ENCODE measurements around the gene ROBO2. TPM values are rescaled to one million over a fixed set of nuclear protein-coding genes. Genes with fewer than 3 reads are reported as not detected.

Gene ROBO2
- polyA plus RNA-seq, 1 of the 3 experiments (the other 2 are of a cell fraction) = not detected

GRCh38 chr3:77071809-77072208 is 31.9 kb downstream of the ROBO2 start:
- H3K27ac ChIP-seq (ENCODE audit: low read depth in 2 of 2, low read length in 1 of 2) = no peak overlapping the region
- WGBS (ENCODE audit: low lambda C conversion rate) = 77% methylated on average over 11 of the region's 11 CpGs
- H3K9me3 ChIP-seq = no peaks in the 10 kb centered on the region
- H3K9ac ChIP-seq = no peak overlapping the region
- peaks cover 0 to 4% of the 10 kb centered on the region in 2 experiments; a peak in 2 of 4 replicates for H3K4me1 ChIP-seq (ENCODE audit: control insufficient read depth in 1 of 2, insufficient read depth in 2 of 2, low read depth in 1 of 2, low read length in 1 of 2)
- no peak overlapping the region for H3K4me2 ChIP-seq
- DNase-seq = no peak
- H3K4me3 ChIP-seq (ENCODE audit: low read depth in 2 of 2, low read length in 1 of 2) = no peak overlapping the region
- no peaks in the 10 kb centered on the region for H3F3A ChIP-seq (replicated peaks; ENCODE audit: insufficient read depth)
- no peaks in the 10 kb centered on the region for H3K36me3 ChIP-seq (replicated peaks in 1 of 2; ENCODE audit: control insufficient read depth in 1 of 2, insufficient read depth in 2 of 2, low read length in 1 of 2)
- no peaks in the 10 kb centered on the region for H4K20me1 ChIP-seq (ENCODE audit: insufficient read depth)
- H2AFZ ChIP-seq (ENCODE audit: low read depth) = no peak overlapping the region
- no peaks in the 10 kb centered on the region for H3K79me2 ChIP-seq (ENCODE audit: insufficient read depth)
- ChIA-PET POLR2A (no interaction called here), CTCF (interaction anchor here (1.3 kb wide), 1 partner anchor 30 kb away, joined by 3 read pairs; no protein-coding TSS in a partner anchor)
- no peaks in the 10 kb centered on the region for H3K9me2 ChIP-seq
- H3K27me3 ChIP-seq (ENCODE audit: insufficient read depth) = no peaks in the 10 kb centered on the region
- no peak for TF ChIP-seq MXI1 (IDR thresholded peaks at IDR 0.05; ENCODE audit: low read depth, low read length)
- no peak for TF ChIP-seq EZH2phosphoT487 (IDR thresholded peaks at IDR 0.05; ENCODE audit: borderline replicate concordance, low read depth)
- TF ChIP-seq EP300 (IDR thresholded peaks at IDR 0.05; ENCODE audit: borderline replicate concordance in 1 of 2, low read depth in 1 of 2, low read length in 1 of 2) = no peak
- TF ChIP-seq USF2 (IDR thresholded peaks at IDR 0.05; ENCODE audit: borderline replicate concordance, low read depth, low read length) = no peak
- no peak for TF ChIP-seq USF1 (IDR thresholded peaks at IDR 0.05; ENCODE audit: borderline replicate concordance, low read depth)
- TF ChIP-seq, protein P1, sequence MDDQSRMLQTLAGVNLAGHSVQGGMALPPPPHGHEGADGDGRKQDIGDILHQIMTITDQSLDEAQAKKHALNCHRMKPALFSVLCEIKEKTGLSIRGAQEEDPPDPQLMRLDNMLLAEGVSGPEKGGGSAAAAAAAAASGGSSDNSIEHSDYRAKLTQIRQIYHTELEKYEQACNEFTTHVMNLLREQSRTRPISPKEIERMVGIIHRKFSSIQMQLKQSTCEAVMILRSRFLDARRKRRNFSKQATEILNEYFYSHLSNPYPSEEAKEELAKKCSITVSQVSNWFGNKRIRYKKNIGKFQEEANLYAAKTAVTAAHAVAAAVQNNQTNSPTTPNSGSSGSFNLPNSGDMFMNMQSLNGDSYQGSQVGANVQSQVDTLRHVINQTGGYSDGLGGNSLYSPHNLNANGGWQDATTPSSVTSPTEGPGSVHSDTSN (IDR thresholded peaks at IDR 0.05) = no peak
- TF ChIP-seq NFIC (IDR thresholded peaks at IDR 0.05; ENCODE audit: borderline replicate concordance) = no peak
- no peak for TF ChIP-seq TAF1 (IDR thresholded peaks at IDR 0.05; ENCODE audit: borderline replicate concordance, low read depth, low read length)
- no peak for TF ChIP-seq RCOR1 (IDR thresholded peaks at IDR 0.05; ENCODE audit: low read length)
- TF ChIP-seq, protein P2, sequence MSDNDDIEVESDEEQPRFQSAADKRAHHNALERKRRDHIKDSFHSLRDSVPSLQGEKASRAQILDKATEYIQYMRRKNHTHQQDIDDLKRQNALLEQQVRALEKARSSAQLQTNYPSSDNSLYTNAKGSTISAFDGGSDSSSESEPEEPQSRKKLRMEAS (IDR thresholded peaks at IDR 0.05; ENCODE audit: low read depth) = no peak
- TF ChIP-seq POLR2AphosphoS5 (IDR thresholded peaks at IDR 0.05; ENCODE audit: low read depth, low read length) = no peak
- no peak for TF ChIP-seq CHD2 (IDR thresholded peaks at IDR 0.05; ENCODE audit: low read length, partially characterized antibody)

DNA sequence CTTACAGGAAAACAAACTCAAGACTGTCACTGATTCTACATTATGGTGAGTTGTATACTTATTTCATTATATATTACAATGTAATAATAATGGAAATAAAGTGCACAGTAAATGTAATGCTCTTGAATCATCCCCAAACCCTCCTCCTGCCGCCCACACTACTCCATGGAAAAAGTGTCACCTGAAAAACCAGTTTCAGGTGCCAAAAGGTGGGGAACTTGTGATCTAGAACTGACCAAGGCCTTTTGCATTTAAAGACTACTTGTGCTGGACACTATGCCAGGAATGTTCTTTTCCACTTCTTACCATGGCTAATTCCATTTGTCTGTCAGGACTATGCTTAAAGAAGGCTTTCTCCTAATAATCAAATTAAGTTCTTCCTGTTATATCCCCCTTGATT is 32.3 kb downstream of the ROBO2 start:
- Histone ChIP-seq H3K27ac (ENCODE audit: low read depth in 2 of 2, low read length in 1 of 2) (no peak overlapping the region), H3F3A (replicated peaks; ENCODE audit: insufficient read depth) (no peaks in the 10 kb centered on the region), H3K27me3 (ENCODE audit: insufficient read depth) (no peaks in the 10 kb centered on the region), H3K9ac (no peak overlapping the region), H3K36me3 (replicated peaks in 1 of 2; ENCODE audit: control insufficient read depth in 1 of 2, insufficient read depth in 2 of 2, low read length in 1 of 2) (no peaks in the 10 kb centered on the region), H3K4me2 (no peak overlapping the region), H4K20me1 (ENCODE audit: insufficient read depth) (no peaks in the 10 kb centered on the region), H2AFZ (ENCODE audit: low read depth) (no peak overlapping the region), H3K4me1 (ENCODE audit: control insufficient read depth in 1 of 2, insufficient read depth in 2 of 2, low read depth in 1 of 2, low read length in 1 of 2) (peaks cover 0 to 4% of the 10 kb centered on the region in 2 experiments; a peak in 2 of 4 replicates), H3K4me3 (ENCODE audit: low read depth in 2 of 2, low read length in 1 of 2) (no peak overlapping the region), H3K9me3 (no peaks in the 10 kb centered on the region), H3K79me2 (ENCODE audit: insufficient read depth) (no peaks in the 10 kb centered on the region), H3K9me2 (no peaks in the 10 kb centered on the region)
- ChIA-PET CTCF (no interaction called here), POLR2A (no interaction called here)
- WGBS (ENCODE audit: low lambda C conversion rate) = 5% methylated on average over 1 of the region's 1 CpG
- TF ChIP-seq RCOR1 (IDR thresholded peaks at IDR 0.05; ENCODE audit: low read length) (no peak), CHD2 (IDR thresholded peaks at IDR 0.05; ENCODE audit: low read length, partially characterized antibody) (no peak)
- no peak for DNase-seq

Data from SK-N-SH (cell line).